Muscle of back (tissue), 10 donors: ENCODE data around the gene TMPRSS6. TPM values are rescaled to one million over a fixed set of nuclear protein-coding genes. Genes with fewer than 3 reads are reported as not detected.

Experiments
- polyA plus RNA-seq, 10 donors: library from polyadenylated mRNA; unstranded; fragments of 120-200 nt; gene quantifications; one replicate each; pipeline ENCODE4 v1.2.1, GENCODE V29; 2013; ENCODE audit not compliant: insufficient read length in 10 of 10

The TMPRSS6 gene
- polyA plus RNA-seq, 10 donors = 0.07 to 0.17 (median 0.12) TPM; not detected in 3

Other genes with a start within 250 kb of the TMPRSS6 start
- gene NCF4, start 248.7 kb downstream of the TMPRSS6 start, polyA plus RNA-seq = 1 to 10 TPM; 2.9 to 6.8 (median 3.9) TPM
- gene CSF2RB, start 196.1 kb downstream of the TMPRSS6 start, polyA plus RNA-seq = 1 to 10 TPM; 1.7 to 3.5 (median 2.4) TPM
- gene TST, start 90.3 kb downstream of the TMPRSS6 start, polyA plus RNA-seq = 10 to 100 TPM; 11.3 to 18.4 (median 15.3) TPM
- gene MPST, start 90.0 kb downstream of the TMPRSS6 start, polyA plus RNA-seq = 10 to 100 TPM; 30.9 to 53.0 (median 42.7) TPM
- gene KCTD17, start 58.0 kb downstream of the TMPRSS6 start, polyA plus RNA-seq = 10 to 100 TPM; 11.2 to 23.3 (median 16.5) TPM
- gene IL2RB, start 40.2 kb upstream of the TMPRSS6 start, polyA plus RNA-seq = 1 to 10 TPM in 7 of 10 donors, under 1 TPM in 3; 0.71 to 3.6 (median 1.7) TPM
- gene C1QTNF6, start 78.5 kb upstream of the TMPRSS6 start, polyA plus RNA-seq = 10 to 100 TPM; 14.3 to 23.4 (median 18.9) TPM
- under 1 TPM in 4 of 10 donors, not detected in 6; 0.09 to 0.15 (median 0.13) TPM for gene SSTR3, start 102.8 kb upstream of the TMPRSS6 start, polyA plus RNA-seq
- 10 to 100 TPM in 2 of 10 donors, 1 to 10 TPM in 8; 4.5 to 26.8 (median 6.9) TPM for gene RAC2, start 134.6 kb upstream of the TMPRSS6 start, polyA plus RNA-seq
- gene CYTH4, start 172.8 kb upstream of the TMPRSS6 start, polyA plus RNA-seq = 1 to 10 TPM; 3.6 to 8.4 (median 6.1) TPM